ENCODE measurements around the gene SDHAF2. TPM values are rescaled to one million over a fixed set of nuclear protein-coding genes. Genes with fewer than 3 reads are reported as not detected.
A peak's percentile ranks its signal among the peaks of the same experiment; 100 is the strongest.

SDHAF2 gene
- total and polyA plus RNA-seq, 2 of the 13 experiments (the other 11 are each of a cell fraction or from before 2014, with no cell fraction given), result 44.2 to 70.4 TPM

GRCh38 chr11:61429346-61429690 lies 606 bp upstream of the SDHAF2 start (continued):
- TF ChIP-seq SRSF4 (IDR thresholded peaks at IDR 0.05; ENCODE audit: low read depth, low read length, poor library complexity, severe bottlenecking) (no peak), ZNF335 (CRISPR knock-in tag; IDR thresholded peaks at IDR 0.05) (0 out of 2 replicates have a peak, but pooled peaks have one; percentile 10), ZMYM3 (CRISPR knock-in tag; IDR thresholded peaks at IDR 0.05) (no peak), NFE2 (CRISPR knock-in tag; IDR thresholded peaks at IDR 0.05) (no peak), FOXP4 (CRISPR knock-in tag; IDR thresholded peaks at IDR 0.05) (no peak), ZNF44 (CRISPR knock-in tag; IDR thresholded peaks at IDR 0.05) (no peak), ZKSCAN1 (IDR thresholded peaks at IDR 0.05; ENCODE audit: low read length) (no peak), HES4 (CRISPR knock-in tag; IDR thresholded peaks at IDR 0.05; ENCODE audit: borderline replicate concordance) (peak; percentile 86; the same call in 1 of the 2 replicates), RCOR2 (CRISPR knock-in tag; IDR thresholded peaks at IDR 0.05) (no peak), E2F1 (CRISPR knock-in tag; IDR thresholded peaks at IDR 0.05) (no peak), ARNT (IDR thresholded peaks at IDR 0.05) (no peak), POLR2AphosphoS5 (IDR thresholded peaks at IDR 0.05; ENCODE audit: low read depth, low read length) (no peak), ZNF768 (CRISPR knock-in tag; IDR thresholded peaks at IDR 0.05) (0 out of 2 replicates have a peak, but pooled peaks have one; percentile 23), ZNF781 (CRISPR knock-in tag; IDR thresholded peaks at IDR 0.05; ENCODE audit: borderline replicate concordance, not compliant biosample characterization) (peak; percentile 37), STAT5B (CRISPR knock-in tag; IDR thresholded peaks at IDR 0.05) (no peak), ZIK1 (CRISPR knock-in tag; IDR thresholded peaks at IDR 0.05; ENCODE audit: borderline replicate concordance, low read depth) (0 out of 2 replicates have a peak, but pooled peaks have one; percentile 54), KDM5B (CRISPR knock-in tag; IDR thresholded peaks at IDR 0.05; ENCODE audit: borderline replicate concordance) (no peak), GMEB1 (CRISPR knock-in tag; IDR thresholded peaks at IDR 0.05; ENCODE audit: borderline replicate concordance) (no peak), TCF7L2 (IDR thresholded peaks at IDR 0.05; ENCODE audit: low read depth, low read length) (no peak), RXRA (CRISPR knock-in tag; IDR thresholded peaks at IDR 0.05) (no peak)
- TF ChIP-seq, protein P1, sequence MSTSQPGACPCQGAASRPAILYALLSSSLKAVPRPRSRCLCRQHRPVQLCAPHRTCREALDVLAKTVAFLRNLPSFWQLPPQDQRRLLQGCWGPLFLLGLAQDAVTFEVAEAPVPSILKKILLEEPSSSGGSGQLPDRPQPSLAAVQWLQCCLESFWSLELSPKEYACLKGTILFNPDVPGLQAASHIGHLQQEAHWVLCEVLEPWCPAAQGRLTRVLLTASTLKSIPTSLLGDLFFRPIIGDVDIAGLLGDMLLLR (CRISPR knock-in tag; IDR thresholded peaks at IDR 0.05), result no peak; the same call in 1 of the 2 replicates
- TF ChIP-seq, protein P2, sequence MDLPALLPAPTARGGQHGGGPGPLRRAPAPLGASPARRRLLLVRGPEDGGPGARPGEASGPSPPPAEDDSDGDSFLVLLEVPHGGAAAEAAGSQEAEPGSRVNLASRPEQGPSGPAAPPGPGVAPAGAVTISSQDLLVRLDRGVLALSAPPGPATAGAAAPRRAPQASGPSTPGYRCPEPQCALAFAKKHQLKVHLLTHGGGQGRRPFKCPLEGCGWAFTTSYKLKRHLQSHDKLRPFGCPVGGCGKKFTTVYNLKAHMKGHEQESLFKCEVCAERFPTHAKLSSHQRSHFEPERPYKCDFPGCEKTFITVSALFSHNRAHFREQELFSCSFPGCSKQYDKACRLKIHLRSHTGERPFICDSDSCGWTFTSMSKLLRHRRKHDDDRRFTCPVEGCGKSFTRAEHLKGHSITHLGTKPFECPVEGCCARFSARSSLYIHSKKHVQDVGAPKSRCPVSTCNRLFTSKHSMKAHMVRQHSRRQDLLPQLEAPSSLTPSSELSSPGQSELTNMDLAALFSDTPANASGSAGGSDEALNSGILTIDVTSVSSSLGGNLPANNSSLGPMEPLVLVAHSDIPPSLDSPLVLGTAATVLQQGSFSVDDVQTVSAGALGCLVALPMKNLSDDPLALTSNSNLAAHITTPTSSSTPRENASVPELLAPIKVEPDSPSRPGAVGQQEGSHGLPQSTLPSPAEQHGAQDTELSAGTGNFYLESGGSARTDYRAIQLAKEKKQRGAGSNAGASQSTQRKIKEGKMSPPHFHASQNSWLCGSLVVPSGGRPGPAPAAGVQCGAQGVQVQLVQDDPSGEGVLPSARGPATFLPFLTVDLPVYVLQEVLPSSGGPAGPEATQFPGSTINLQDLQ (CRISPR knock-in tag; IDR thresholded peaks at IDR 0.05), result no peak
- TF ChIP-seq, protein P3, sequence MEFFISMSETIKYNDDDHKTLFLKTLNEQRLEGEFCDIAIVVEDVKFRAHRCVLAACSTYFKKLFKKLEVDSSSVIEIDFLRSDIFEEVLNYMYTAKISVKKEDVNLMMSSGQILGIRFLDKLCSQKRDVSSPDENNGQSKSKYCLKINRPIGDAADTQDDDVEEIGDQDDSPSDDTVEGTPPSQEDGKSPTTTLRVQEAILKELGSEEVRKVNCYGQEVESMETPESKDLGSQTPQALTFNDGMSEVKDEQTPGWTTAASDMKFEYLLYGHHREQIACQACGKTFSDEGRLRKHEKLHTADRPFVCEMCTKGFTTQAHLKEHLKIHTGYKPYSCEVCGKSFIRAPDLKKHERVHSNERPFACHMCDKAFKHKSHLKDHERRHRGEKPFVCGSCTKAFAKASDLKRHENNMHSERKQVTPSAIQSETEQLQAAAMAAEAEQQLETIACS (CRISPR knock-in tag; IDR thresholded peaks at IDR 0.05), result no peak
